GM23338 (cell line): Measurements from ENCODE around the gene KCNT2.

Source experiments
- CREB1 ChIP-seq: fragments of 250-450 bp; sonication (Bioruptor Pico); IDR thresholded peaks from 2 replicates; pipeline ENCODE4 v1.5.0; 2020; ENCODE audit warnings: low read depth, mild to moderate bottlenecking, moderate library complexity
- EZH2 ChIP-seq: fragments of 200-600 bp; sonication (generic); IDR thresholded peaks from one replicate; pipeline ENCODE4 v1.8.0; 2017; ENCODE audit warnings: antibody characterized with exemption, mild to moderate bottlenecking, low read depth; ENCODE audit not compliant: unreplicated experiment
- EZH2phosphoT487 ChIP-seq: fragments of 200-600 bp; sonication (generic); IDR thresholded peaks from one replicate; pipeline ENCODE4 v1.8.1; 2018; ENCODE audit warnings: antibody characterized with exemption; ENCODE audit not compliant: unreplicated experiment
- NANOG ChIP-seq: IDR thresholded peaks from 2 replicates; pipeline ENCODE4 v1.6.1; 2016; ENCODE audit warnings: antibody characterized with exemption, borderline replicate concordance
- POLR2AphosphoS5 ChIP-seq: IDR thresholded peaks from 2 replicates; pipeline ENCODE4 v1.6.1; 2016; ENCODE audit warnings: antibody characterized with exemption, low read depth
- STAT1 ChIP-seq: IDR thresholded peaks from one replicate; pipeline ENCODE4 v1.6.1; 2016; ENCODE audit warnings: antibody characterized with exemption; ENCODE audit not compliant: unreplicated experiment
- ZNF114 ChIP-seq: fragments of 250-450 bp; sonication (Bioruptor Pico); IDR thresholded peaks from 2 replicates; pipeline ENCODE4 v1.5.0; 2020; ENCODE audit warnings: mild to moderate bottlenecking, moderate library complexity
- TF ChIP-seq, protein P1 (sequence below), 2 experiments: fragments of 200-600 bp in 1 of 2; sonication (generic) in 1 of 2; conservative IDR thresholded peaks; 2 replicates each; pipeline versions ENCODE4 v1.5.1 to v1.6.1; 2016 to 2017; ENCODE audit warnings: antibody characterized with exemption in 2 of 2, low read depth in 2 of 2, mild to moderate bottlenecking in 2 of 2, moderate library complexity in 1 of 2
- TF ChIP-seq, protein P2 (sequence below): fragments of 250-450 bp; sonication (Bioruptor Pico); IDR thresholded peaks from 2 replicates; pipeline ENCODE4 v1.5.0; 2020; ENCODE audit warnings: mild to moderate bottlenecking, moderate library complexity
- TF ChIP-seq, protein P3 (sequence below): IDR thresholded peaks from one replicate; pipeline ENCODE4 v1.6.1; 2018; ENCODE audit warnings: antibody characterized with exemption; ENCODE audit not compliant: unreplicated experiment

DNA sequence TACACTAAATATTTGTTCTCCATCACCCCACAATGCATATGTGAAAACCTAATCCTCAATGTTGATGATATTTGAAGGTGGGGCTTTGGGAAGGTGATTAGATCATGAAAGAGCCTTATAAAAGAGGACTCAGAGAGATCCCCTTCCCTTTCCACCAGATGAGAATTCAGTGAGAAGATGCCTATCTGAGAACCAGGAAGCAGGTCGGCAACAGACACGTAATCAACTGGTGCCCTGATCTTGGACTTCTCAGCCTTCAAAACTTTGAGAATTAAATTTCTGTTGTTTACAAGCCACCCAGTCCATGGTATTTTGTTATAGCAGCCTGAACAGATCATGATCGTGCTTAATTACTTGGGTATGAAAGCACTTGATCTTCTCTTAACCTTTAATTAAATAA is 329.4 kb downstream of the KCNT2 start:
- TF ChIP-seq, protein P1, sequence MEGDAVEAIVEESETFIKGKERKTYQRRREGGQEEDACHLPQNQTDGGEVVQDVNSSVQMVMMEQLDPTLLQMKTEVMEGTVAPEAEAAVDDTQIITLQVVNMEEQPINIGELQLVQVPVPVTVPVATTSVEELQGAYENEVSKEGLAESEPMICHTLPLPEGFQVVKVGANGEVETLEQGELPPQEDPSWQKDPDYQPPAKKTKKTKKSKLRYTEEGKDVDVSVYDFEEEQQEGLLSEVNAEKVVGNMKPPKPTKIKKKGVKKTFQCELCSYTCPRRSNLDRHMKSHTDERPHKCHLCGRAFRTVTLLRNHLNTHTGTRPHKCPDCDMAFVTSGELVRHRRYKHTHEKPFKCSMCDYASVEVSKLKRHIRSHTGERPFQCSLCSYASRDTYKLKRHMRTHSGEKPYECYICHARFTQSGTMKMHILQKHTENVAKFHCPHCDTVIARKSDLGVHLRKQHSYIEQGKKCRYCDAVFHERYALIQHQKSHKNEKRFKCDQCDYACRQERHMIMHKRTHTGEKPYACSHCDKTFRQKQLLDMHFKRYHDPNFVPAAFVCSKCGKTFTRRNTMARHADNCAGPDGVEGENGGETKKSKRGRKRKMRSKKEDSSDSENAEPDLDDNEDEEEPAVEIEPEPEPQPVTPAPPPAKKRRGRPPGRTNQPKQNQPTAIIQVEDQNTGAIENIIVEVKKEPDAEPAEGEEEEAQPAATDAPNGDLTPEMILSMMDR (conservative IDR thresholded peaks at IDR 0.05; ENCODE audit: low read depth in 2 of 2) = no peak
- no peak for TF ChIP-seq EZH2
- TF ChIP-seq POLR2AphosphoS5 = no peak
- TF ChIP-seq CREB1 (CRISPR knock-in tag) = no peak
- TF ChIP-seq, protein P2, sequence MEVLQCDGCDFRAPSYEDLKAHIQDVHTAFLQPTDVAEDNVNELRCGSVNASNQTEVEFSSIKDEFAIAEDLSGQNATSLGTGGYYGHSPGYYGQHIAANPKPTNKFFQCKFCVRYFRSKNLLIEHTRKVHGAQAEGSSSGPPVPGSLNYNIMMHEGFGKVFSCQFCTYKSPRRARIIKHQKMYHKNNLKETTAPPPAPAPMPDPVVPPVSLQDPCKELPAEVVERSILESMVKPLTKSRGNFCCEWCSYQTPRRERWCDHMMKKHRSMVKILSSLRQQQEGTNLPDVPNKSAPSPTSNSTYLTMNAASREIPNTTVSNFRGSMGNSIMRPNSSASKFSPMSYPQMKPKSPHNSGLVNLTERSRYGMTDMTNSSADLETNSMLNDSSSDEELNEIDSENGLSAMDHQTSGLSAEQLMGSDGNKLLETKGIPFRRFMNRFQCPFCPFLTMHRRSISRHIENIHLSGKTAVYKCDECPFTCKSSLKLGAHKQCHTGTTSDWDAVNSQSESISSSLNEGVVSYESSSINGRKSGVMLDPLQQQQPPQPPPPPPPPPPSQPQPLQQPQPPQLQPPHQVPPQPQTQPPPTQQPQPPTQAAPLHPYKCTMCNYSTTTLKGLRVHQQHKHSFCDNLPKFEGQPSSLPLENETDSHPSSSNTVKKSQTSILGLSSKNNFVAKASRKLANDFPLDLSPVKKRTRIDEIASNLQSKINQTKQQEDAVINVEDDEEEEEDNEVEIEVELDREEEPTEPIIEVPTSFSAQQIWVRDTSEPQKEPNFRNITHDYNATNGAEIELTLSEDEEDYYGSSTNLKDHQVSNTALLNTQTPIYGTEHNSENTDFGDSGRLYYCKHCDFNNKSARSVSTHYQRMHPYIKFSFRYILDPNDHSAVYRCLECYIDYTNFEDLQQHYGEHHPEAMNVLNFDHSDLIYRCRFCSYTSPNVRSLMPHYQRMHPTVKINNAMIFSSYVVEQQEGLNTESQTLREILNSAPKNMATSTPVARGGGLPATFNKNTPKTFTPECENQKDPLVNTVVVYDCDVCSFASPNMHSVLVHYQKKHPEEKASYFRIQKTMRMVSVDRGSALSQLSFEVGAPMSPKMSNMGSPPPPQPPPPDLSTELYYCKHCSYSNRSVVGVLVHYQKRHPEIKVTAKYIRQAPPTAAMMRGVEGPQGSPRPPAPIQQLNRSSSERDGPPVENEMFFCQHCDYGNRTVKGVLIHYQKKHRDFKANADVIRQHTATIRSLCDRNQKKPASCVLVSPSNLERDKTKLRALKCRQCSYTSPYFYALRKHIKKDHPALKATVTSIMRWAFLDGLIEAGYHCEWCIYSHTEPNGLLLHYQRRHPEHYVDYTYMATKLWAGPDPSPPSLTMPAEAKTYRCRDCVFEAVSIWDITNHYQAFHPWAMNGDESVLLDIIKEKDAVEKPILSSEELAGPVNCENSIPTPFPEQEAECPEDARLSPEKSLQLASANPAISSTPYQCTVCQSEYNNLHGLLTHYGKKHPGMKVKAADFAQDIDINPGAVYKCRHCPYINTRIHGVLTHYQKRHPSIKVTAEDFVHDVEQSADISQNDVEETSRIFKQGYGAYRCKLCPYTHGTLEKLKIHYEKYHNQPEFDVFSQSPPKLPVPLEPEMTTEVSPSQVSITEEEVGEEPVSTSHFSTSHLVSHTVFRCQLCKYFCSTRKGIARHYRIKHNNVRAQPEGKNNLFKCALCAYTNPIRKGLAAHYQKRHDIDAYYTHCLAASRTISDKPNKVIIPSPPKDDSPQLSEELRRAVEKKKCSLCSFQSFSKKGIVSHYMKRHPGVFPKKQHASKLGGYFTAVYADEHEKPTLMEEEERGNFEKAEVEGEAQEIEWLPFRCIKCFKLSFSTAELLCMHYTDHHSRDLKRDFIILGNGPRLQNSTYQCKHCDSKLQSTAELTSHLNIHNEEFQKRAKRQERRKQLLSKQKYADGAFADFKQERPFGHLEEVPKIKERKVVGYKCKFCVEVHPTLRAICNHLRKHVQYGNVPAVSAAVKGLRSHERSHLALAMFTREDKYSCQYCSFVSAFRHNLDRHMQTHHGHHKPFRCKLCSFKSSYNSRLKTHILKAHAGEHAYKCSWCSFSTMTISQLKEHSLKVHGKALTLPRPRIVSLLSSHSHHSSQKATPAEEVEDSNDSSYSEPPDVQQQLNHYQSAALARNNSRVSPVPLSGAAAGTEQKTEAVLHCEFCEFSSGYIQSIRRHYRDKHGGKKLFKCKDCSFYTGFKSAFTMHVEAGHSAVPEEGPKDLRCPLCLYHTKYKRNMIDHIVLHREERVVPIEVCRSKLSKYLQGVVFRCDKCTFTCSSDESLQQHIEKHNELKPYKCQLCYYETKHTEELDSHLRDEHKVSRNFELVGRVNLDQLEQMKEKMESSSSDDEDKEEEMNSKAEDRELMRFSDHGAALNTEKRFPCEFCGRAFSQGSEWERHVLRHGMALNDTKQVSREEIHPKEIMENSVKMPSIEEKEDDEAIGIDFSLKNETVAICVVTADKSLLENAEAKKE = no peak
- no peak for TF ChIP-seq NANOG
- TF ChIP-seq, protein P3, sequence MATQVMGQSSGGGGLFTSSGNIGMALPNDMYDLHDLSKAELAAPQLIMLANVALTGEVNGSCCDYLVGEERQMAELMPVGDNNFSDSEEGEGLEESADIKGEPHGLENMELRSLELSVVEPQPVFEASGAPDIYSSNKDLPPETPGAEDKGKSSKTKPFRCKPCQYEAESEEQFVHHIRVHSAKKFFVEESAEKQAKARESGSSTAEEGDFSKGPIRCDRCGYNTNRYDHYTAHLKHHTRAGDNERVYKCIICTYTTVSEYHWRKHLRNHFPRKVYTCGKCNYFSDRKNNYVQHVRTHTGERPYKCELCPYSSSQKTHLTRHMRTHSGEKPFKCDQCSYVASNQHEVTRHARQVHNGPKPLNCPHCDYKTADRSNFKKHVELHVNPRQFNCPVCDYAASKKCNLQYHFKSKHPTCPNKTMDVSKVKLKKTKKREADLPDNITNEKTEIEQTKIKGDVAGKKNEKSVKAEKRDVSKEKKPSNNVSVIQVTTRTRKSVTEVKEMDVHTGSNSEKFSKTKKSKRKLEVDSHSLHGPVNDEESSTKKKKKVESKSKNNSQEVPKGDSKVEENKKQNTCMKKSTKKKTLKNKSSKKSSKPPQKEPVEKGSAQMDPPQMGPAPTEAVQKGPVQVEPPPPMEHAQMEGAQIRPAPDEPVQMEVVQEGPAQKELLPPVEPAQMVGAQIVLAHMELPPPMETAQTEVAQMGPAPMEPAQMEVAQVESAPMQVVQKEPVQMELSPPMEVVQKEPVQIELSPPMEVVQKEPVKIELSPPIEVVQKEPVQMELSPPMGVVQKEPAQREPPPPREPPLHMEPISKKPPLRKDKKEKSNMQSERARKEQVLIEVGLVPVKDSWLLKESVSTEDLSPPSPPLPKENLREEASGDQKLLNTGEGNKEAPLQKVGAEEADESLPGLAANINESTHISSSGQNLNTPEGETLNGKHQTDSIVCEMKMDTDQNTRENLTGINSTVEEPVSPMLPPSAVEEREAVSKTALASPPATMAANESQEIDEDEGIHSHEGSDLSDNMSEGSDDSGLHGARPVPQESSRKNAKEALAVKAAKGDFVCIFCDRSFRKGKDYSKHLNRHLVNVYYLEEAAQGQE = no peak
- no peak for TF ChIP-seq STAT1
- TF ChIP-seq EZH2phosphoT487 = no peak
- no peak for TF ChIP-seq ZNF114 (CRISPR knock-in tag)
